Measurements from ENCODE around the gene RIPK1. TPM values are rescaled to one million over a fixed set of nuclear protein-coding genes. Genes with fewer than 3 reads are reported as not detected.

RIPK1 gene
- polyA plus RNA-seq, 1 of the 3 experiments (the other 2 are of a cell fraction) = 12.0 TPM

GRCh38 chr6:3118353-3119039 lies 50.2 kb downstream of the RIPK1 start, which contains the start of gene BPHL (continued):
- TF ChIP-seq PBX3 (IDR thresholded peaks at IDR 0.05) (no peak), GATA2 (CRISPR knock-in tag; IDR thresholded peaks at IDR 0.05) (no peak), TCF12 (IDR thresholded peaks at IDR 0.05) (no peak), RCOR1 (IDR thresholded peaks at IDR 0.05; ENCODE audit: low read length) (no peak), GABPA (IDR thresholded peaks at IDR 0.05; ENCODE audit: low read depth) (no peak), MXI1 (IDR thresholded peaks at IDR 0.05; ENCODE audit: low read depth, low read length) (peak; percentile 74), SMC3 (IDR thresholded peaks at IDR 0.05; ENCODE audit: low read depth, low read length) (no peak), TEAD4 (IDR thresholded peaks at IDR 0.05; ENCODE audit: borderline replicate concordance, insufficient read depth) (no peak), RFX5 (IDR thresholded peaks at IDR 0.05; ENCODE audit: low read length) (no peak), ELF1 (IDR thresholded peaks at IDR 0.05) (no peak), SIN3A (IDR thresholded peaks at IDR 0.05; ENCODE audit: borderline replicate concordance, low read depth, low read length) (no peak; the same call in 1 of the 2 replicates), CHD2 (IDR thresholded peaks at IDR 0.05; ENCODE audit: low read length, partially characterized antibody) (peak; percentile 39), MEF2A (IDR thresholded peaks at IDR 0.05; ENCODE audit: borderline replicate concordance, low read depth) (no peak), EP300 (IDR thresholded peaks at IDR 0.05; ENCODE audit: borderline replicate concordance in 1 of 2, low read depth in 1 of 2, low read length in 1 of 2) (no peak), YY1 (IDR thresholded peaks at IDR 0.05; ENCODE audit: low read depth) (peak; percentile 71), RAD21 (IDR thresholded peaks at IDR 0.05; ENCODE audit: low read length) (no peak), JUND (IDR thresholded peaks at IDR 0.05) (no peak), TAF1 (IDR thresholded peaks at IDR 0.05; ENCODE audit: borderline replicate concordance, low read depth, low read length) (no peak), EZH2phosphoT487 (IDR thresholded peaks at IDR 0.05; ENCODE audit: borderline replicate concordance, low read depth) (no peak), POLR2AphosphoS5 (IDR thresholded peaks at IDR 0.05; ENCODE audit: low read depth, low read length) (peak; percentile 80)
- TF ChIP-seq, protein P1, sequence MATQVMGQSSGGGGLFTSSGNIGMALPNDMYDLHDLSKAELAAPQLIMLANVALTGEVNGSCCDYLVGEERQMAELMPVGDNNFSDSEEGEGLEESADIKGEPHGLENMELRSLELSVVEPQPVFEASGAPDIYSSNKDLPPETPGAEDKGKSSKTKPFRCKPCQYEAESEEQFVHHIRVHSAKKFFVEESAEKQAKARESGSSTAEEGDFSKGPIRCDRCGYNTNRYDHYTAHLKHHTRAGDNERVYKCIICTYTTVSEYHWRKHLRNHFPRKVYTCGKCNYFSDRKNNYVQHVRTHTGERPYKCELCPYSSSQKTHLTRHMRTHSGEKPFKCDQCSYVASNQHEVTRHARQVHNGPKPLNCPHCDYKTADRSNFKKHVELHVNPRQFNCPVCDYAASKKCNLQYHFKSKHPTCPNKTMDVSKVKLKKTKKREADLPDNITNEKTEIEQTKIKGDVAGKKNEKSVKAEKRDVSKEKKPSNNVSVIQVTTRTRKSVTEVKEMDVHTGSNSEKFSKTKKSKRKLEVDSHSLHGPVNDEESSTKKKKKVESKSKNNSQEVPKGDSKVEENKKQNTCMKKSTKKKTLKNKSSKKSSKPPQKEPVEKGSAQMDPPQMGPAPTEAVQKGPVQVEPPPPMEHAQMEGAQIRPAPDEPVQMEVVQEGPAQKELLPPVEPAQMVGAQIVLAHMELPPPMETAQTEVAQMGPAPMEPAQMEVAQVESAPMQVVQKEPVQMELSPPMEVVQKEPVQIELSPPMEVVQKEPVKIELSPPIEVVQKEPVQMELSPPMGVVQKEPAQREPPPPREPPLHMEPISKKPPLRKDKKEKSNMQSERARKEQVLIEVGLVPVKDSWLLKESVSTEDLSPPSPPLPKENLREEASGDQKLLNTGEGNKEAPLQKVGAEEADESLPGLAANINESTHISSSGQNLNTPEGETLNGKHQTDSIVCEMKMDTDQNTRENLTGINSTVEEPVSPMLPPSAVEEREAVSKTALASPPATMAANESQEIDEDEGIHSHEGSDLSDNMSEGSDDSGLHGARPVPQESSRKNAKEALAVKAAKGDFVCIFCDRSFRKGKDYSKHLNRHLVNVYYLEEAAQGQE (IDR thresholded peaks at IDR 0.05; ENCODE audit: low read depth, low read length) = no peak
- TF ChIP-seq, protein P2, sequence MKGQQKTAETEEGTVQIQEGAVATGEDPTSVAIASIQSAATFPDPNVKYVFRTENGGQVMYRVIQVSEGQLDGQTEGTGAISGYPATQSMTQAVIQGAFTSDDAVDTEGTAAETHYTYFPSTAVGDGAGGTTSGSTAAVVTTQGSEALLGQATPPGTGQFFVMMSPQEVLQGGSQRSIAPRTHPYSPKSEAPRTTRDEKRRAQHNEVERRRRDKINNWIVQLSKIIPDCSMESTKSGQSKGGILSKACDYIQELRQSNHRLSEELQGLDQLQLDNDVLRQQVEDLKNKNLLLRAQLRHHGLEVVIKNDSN (IDR thresholded peaks at IDR 0.05; ENCODE audit: borderline replicate concordance, low read depth) = no peak
- TF ChIP-seq, protein P3, sequence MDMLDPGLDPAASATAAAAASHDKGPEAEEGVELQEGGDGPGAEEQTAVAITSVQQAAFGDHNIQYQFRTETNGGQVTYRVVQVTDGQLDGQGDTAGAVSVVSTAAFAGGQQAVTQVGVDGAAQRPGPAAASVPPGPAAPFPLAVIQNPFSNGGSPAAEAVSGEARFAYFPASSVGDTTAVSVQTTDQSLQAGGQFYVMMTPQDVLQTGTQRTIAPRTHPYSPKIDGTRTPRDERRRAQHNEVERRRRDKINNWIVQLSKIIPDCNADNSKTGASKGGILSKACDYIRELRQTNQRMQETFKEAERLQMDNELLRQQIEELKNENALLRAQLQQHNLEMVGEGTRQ (IDR thresholded peaks at IDR 0.05; ENCODE audit: borderline replicate concordance, low read depth, low read length) = no peak

Measured in SK-N-SH (cell line).